HT-29 (cell line): ENCODE measurements around the gene PARP9. TPM values are rescaled to one million over a fixed set of nuclear protein-coding genes. Genes with fewer than 3 reads are reported as not detected.
A peak's percentile ranks its signal among the peaks of the same experiment; 100 is the strongest.
"Not testable (repeated sequence)": the region's sequence is repeated elsewhere in the genome, so short reads cannot be mapped to it uniquely, and the experiment has no call there.

ENCODE experiments used
- DNase-seq: peaks from one replicate; pipeline ENCODE4 v3.0.0-alpha.2; 2015; ENCODE audit warnings: low spot score
- total RNA-seq: library from RNA; depleted of rRNA; stranded (reverse); fragments of >200 nt; shearing (Covaris generic); gene quantifications from 2 replicates; pipeline ENCODE4 v1.2.3, GENCODE V29; 2014

Gene PARP9
- total RNA-seq, 1 experiment from 2014 or later: 19.9 TPM

GRCh38 chr3:122576174-122576940 is 12.3 kb upstream of the PARP9 start:
- DNase-seq: no peak

- peak; percentile 34 for DNase-seq
These were observed 8.9 kb upstream of the PARP9 start for GRCh38 chr3:122572940-122573412.

- no peak for DNase-seq
These were observed 4.7 kb upstream of the PARP9 start for GRCh38 chr3:122568755-122569154.

- DNase-seq: not testable (repeated sequence)
These were observed 4.0 kb upstream of the PARP9 start for GRCh38 chr3:122568131-122568530.

DNA sequence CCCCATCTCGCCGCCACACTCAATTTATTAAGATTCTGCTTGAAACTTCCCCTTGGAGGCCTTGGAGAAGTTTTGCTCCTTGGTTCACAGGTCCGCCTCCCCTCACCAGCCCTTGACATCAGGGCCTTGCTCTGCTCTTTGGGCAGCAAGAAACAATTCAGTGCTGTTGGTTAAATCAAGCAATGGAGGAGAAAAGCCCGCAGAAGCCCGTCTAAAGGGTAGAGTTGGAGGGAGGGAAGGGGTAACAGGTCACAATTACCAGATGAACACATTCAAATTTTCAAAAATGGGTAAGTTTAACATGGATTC is 429 bp downstream of the PARP9 start:
- DNase-seq: peak; percentile 44

- DNase-seq: no peak
These were observed 980 bp downstream of the PARP9 start for GRCh38 chr3:122562923-122563716.

DNA sequence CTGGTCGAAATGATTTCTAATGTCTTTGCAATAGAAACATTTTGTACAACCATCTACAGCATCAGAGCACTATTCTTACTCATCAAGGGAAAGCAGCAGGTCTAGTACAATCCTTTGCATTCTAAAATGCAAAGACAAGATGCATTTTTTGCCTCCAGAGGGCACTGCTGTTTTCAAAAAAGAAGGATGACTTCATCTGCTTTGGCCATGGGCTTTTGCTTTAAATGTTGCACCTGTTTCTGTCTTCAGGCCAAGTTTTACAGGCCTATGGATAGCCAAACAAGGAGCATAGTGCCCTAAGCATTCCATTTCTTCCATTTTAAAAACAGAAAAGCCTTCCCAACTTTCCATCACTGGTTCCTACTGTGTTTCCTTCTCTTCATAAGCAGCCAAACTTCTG is 3.4 kb downstream of the PARP9 start:
- peak; percentile 90 for DNase-seq

DNA sequence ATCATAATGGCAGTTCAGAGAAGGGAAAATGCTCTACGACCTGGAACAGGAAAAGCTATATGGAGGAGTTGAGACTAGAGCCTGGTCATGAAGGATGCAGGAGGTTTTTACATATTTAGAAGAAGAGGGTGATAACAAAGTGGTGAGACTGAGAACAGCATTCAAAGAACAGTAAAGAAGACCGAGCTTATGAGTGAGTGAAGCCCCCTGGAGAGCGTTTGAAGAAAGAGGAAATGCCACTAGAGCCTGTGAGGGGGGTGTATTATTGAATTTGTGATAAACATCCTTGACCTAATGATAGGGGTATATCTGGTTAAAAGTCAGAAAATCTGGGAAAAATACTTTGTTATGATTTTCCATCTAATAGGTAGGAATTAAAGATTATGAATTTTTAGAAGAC is 4.2 kb downstream of the PARP9 start:
- no peak for DNase-seq

- no peak for DNase-seq
These were observed 5.5 kb downstream of the PARP9 start for GRCh38 chr3:122558605-122559004.

GRCh38 chr3:122557356-122557755 is 6.7 kb downstream of the PARP9 start:
- DNase-seq: no peak

DNA sequence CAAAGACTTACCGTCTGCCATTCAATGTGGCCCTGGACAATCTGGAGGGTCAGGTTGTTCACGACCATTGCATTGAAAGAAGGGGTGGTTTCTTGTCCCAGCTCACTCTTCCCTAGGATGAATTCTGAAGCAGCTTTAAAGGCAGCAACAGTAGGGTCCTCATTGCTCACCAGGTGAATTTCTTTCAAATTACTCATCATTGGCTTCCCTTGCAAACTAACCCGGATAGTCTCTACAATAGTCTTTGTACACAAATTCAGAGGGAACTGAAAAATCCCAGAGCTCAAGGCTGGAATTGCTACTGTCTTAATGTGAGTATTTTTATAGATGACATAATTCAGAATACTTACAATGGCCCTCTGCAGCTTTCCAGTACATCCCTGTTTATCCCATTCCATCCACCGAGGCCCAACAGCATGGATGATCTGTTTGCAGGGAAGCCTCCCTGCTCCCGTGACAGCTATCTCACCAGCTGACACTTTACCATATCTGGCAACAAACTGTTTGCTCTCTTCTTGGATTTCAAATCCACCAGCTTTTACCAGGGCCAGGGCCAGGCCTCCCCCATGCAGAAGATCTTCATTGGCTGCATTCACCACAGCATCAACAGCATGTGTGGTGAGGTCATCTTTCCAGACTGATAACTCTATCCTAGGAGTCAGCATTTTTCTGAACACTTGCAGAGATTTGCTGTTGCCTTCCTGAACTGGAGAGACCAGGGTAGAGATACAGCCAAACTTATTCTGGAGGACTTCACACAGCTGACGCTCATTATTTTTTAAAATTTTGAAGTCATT is 8.6 kb downstream of the PARP9 start:
- DNase-seq: no peak

DNA sequence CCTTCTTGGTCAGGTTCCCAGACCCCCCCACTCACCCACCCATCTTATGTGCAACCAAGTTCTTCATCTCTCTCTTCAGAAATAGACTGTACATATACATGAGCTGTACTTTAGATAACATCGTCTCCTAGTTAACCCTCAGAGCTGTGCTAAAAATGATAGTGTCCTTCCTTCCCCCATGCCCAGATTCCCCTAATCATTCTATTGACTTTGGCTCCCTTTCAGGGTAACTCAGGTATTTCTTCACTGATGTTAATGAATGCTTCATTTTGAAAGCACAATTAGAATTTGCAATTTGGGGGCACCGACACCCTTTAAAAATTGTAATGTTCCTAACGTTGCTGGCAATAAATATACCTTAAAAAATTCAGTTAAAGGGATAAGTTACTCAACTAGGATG is 10.9 kb downstream of the PARP9 start:
- DNase-seq: no peak

DNA sequence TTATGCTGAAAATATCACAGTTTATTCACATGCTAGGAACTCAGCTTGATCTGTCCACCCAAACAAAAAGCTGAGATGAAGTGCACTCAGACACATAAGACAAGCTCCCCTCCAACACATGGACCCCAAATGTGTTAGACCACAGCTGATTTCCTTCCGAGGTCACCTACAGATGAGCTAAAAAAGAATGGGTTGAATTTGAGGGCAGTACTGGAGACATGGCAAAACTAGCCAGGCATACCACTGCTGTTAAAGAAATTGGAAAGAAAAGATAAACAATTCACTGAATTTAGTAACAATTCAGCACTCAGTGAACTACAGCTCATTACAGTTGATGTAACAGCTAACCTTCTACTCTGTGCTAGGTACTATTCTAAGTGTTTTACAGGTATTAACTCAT is 15.5 kb downstream of the PARP9 start:
- DNase-seq: no peak

- DNase-seq: no peak
These were observed 16.0 kb downstream of the PARP9 start for GRCh38 chr3:122548076-122548475.

GRCh38 chr3:122546151-122546550 is 17.9 kb downstream of the PARP9 start:
- DNase-seq: no peak

DNA sequence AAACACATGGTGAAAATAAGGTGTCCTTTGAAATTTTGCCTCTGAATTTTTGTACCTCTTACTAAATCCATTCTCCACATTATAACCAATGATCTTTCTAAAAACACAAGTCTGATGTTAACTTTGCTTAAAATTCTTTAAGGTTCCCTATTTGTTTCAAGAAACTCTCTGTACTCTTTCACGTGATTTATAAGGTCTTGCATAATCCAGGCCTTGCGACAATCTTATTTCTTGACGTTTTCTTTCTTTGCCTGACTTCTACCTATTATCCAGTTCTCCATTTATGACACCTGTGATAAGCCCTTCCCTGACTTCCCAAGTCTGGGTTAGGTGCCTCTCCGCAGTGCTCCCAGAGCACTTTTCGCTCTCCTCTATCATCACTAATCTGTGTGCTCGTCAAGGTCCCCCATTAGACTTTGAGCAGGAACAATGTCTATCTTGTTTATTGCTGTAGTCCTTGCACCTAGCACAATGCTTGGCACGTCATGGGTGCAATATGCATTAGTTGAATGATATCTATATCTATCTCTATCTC is 25.1 kb downstream of the PARP9 start:
- no peak for DNase-seq

DNA sequence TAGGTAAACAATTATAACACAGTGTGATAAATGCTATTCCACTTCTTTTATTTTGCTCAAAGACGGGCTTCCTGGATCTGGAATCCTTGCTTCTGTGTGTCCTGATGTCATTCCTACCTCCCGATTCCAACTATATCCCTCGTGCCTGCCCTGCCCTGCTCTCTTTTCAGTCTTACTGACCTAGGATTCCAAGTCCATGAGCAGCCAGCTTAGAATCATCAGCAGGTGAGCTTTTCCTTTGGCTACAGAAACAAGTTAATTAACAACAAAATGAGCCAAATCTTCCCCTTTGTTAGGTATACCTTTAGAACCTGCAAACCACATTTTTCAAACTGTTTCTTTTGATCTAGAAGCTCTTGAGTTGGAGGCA is 27.5 kb downstream of the PARP9 start:
- no peak for DNase-seq

- no peak for DNase-seq
These were observed 28.0 kb downstream of the PARP9 start for GRCh38 chr3:122535964-122536631.

- peak; percentile 25 for DNase-seq
These were observed 30.2 kb downstream of the PARP9 start for GRCh38 chr3:122533931-122534334.

DNA sequence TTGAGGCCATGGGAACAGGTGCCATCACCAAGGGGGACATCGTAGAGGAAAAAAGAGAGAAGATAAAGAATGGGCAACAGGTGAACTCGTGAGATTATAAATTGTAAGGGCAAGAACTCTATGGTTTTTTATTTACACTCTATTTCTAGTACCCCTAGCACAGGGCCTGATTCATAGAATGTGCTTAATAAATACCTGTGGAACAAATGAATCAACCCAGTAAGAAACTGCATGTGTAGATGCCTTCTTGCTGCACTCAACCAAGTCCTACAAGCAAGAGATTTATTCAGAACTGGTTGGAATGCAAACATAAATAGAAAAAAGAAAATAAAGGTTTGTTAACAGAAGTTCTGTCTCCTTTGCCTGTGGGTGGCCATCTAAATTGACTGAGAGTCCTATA is 30.6 kb downstream of the PARP9 start:
- no peak for DNase-seq

DNA sequence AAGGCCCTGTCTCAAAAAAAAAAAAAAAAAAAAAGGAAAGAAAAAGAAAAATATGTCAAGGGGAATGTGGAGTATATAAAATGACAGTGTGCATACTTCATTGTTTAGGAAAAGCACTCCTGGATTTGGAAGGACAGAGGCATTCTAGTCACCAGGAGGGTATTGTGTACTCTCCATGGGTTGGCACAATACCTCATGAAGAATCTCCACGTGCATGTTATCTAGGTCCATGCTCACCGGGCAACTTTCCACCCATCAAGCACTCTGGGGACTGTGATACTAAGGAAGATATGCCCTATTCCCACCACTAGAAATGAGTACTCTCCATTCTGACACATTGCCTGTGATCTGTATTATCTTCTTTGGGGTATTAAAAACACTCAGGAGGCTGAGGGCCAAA is 33.9 kb downstream of the PARP9 start:
- no peak for DNase-seq
